DOHH2 (cell line): ENCODE data around the gene PHLPP2.

Experiments
- H3F3A ChIP-seq: fragments of 200-600 bp; sonication (generic), shearing (Covaris generic); 2 replicates; pipeline ENCODE4 v1.6.0; 2016; ENCODE audit warnings: antibody characterized with exemption, mild to moderate bottlenecking; ENCODE audit not compliant: control insufficient read depth, insufficient read depth
- H3K27ac ChIP-seq: fragments of 200-600 bp; sonication (generic); 2 replicates; pipeline ENCODE4 v1.5.1; 2014; ENCODE audit warnings: low read depth, mild to moderate bottlenecking, low read length, moderate library complexity
- H3K27me3 ChIP-seq: fragments of 200-600 bp; sonication (generic); 2 replicates; pipeline ENCODE4 v1.6.1; 2014; ENCODE audit warnings: mild to moderate bottlenecking, low read length, mixed read lengths; ENCODE audit not compliant: control insufficient read depth
- H3K36me3 ChIP-seq: fragments of 200-600 bp; sonication (generic); 2 replicates; pipeline ENCODE4 v1.6.1; 2014; ENCODE audit warnings: mild to moderate bottlenecking, low read length, moderate library complexity, mixed read lengths; ENCODE audit not compliant: control insufficient read depth
- H3K4me1 ChIP-seq: fragments of 200-600 bp; sonication (generic); 2 replicates; pipeline ENCODE4 v1.6.1; 2014; ENCODE audit warnings: mild to moderate bottlenecking, low read length, mixed read lengths; ENCODE audit not compliant: control insufficient read depth
- H3K4me2 ChIP-seq: fragments of 200-600 bp; sonication (generic); 2 replicates; pipeline ENCODE4 v1.6.0; 2014; ENCODE audit warnings: mild to moderate bottlenecking, low read length, moderate library complexity
- H3K4me3 ChIP-seq: fragments of 200-600 bp; sonication (generic); 2 replicates; pipeline ENCODE4 v1.5.1; 2014; ENCODE audit warnings: mild to moderate bottlenecking, low read length, mixed read lengths
- H3K79me2 ChIP-seq: fragments of 200-600 bp; sonication (generic); 2 replicates; pipeline ENCODE4 v1.6.1; 2014; ENCODE audit warnings: mild to moderate bottlenecking, low read length, mixed read lengths; ENCODE audit not compliant: control insufficient read depth
- H3K9me2 ChIP-seq: fragments of 200-600 bp; sonication (generic); replicated peaks from 2 replicates; pipeline ENCODE4 v1.6.1; 2014; ENCODE audit warnings: mild to moderate bottlenecking, low read length, mixed read lengths; ENCODE audit not compliant: control insufficient read depth
- H3K9me3 ChIP-seq: fragments of 200-600 bp; sonication (generic); 2 replicates; pipeline ENCODE4 v1.6.1; 2014; ENCODE audit warnings: antibody characterized with exemption, low read length, mixed read lengths; ENCODE audit not compliant: control insufficient read depth, insufficient read depth
- H4K20me1 ChIP-seq: fragments of 200-600 bp; sonication (generic); 2 replicates; pipeline ENCODE4 v1.6.0; 2014; ENCODE audit warnings: low read depth, mild to moderate bottlenecking, antibody characterized with exemption, low read length, moderate library complexity; ENCODE audit not compliant: control insufficient read depth, insufficient read depth
- CTCF ChIP-seq: fragments of 200-600 bp; sonication (generic); IDR thresholded peaks from one replicate; pipeline ENCODE4 v1.5.1; 2014; ENCODE audit warnings: antibody characterized with exemption, mild to moderate bottlenecking, low read depth, low read length; ENCODE audit not compliant: poor library complexity, severe bottlenecking
- EZH2phosphoT487 ChIP-seq: fragments of 200-600 bp; sonication (generic); IDR thresholded peaks from 2 replicates; pipeline ENCODE4 v1.6.1; 2017; ENCODE audit warnings: borderline replicate concordance, mild to moderate bottlenecking, antibody characterized with exemption, low read length, moderate library complexity, mixed read lengths

The PHLPP2 gene

GRCh38 chr16:71724320-71724751 is at the start of gene PHLPP2:
Gene PHLPP2, minus strand, starts transcription at chr16:71724701. Its CDS starts 9,906 bp downstream, at chr16:71714795.
- H3K4me1 ChIP-seq = peaks cover 38% of the 10 kb centered on the region
- no peaks in the 10 kb centered on the region for H3K9me3 ChIP-seq
- peak within 1 kb of the TSS; percentile 33; the same call in 1 of the 2 replicates for H3K27ac ChIP-seq
- H3K4me3 ChIP-seq = peak within 1 kb of the TSS; percentile 93
- no peak for TF ChIP-seq CTCF
- no peak for TF ChIP-seq EZH2phosphoT487
- peaks cover 20% of the 10 kb centered on the region for H3K79me2 ChIP-seq
- H3F3A ChIP-seq = peaks cover 13% of the 10 kb centered on the region
- H3K27me3 ChIP-seq = no peaks in the 10 kb centered on the region
- no peaks in the 10 kb centered on the region for H3K9me2 ChIP-seq
- H3K4me2 ChIP-seq = peak within 1 kb of the TSS; percentile 89
- no peaks in the 10 kb centered on the region for H3K36me3 ChIP-seq
- H4K20me1 ChIP-seq = no peaks in the 10 kb centered on the region

- H3K4me3 ChIP-seq = no peak overlapping the region
- TF ChIP-seq EZH2phosphoT487 (no peak), CTCF (no peak)
- H4K20me1 ChIP-seq = no peaks in the 10 kb centered on the region
- no peaks in the 10 kb centered on the region for H3K9me2 ChIP-seq
- H3F3A ChIP-seq = peaks cover 3% of the 10 kb centered on the region; the same call in 1 of the 2 replicates
- H3K9me3 ChIP-seq = no peaks in the 10 kb centered on the region
- peaks cover 68% of the 10 kb centered on the region for H3K36me3 ChIP-seq
- no peaks in the 10 kb centered on the region for H3K27me3 ChIP-seq
- H3K79me2 ChIP-seq = peaks cover 13% of the 10 kb centered on the region
- peaks cover 9% of the 10 kb centered on the region for H3K4me1 ChIP-seq
- H3K27ac ChIP-seq = no peak overlapping the region
- no peak overlapping the region for H3K4me2 ChIP-seq
Measured at GRCh38 chr16:71771571-71771970, 47.1 kb upstream of the PHLPP2 start.

DNA sequence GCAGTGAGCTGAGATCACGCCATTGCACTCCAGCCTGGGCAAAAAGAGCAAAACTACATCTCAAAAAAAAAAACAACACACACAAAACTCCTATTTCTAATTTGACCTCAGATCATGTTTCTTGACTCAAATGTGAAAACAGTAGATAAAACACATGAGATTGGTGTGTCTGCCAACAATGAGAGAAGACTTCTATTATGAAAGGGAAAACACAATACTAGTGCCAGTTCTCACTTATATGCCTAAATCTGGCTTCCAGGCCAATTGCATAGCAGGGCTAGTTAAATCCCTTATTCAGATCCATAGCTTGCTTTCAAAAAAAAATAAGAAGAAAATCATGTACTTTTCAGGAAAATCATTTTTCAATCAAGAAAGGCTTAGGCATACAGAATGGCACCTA is 44.7 kb upstream of the PHLPP2 start:
- no peak overlapping the region for H3K27ac ChIP-seq
- H3K79me2 ChIP-seq = no peaks in the 10 kb centered on the region
- TF ChIP-seq CTCF (no peak), EZH2phosphoT487 (no peak)
- no peak overlapping the region for H3K4me3 ChIP-seq
- H3K4me1 ChIP-seq = no peaks in the 10 kb centered on the region
- no peak overlapping the region for H3K4me2 ChIP-seq
- no peaks in the 10 kb centered on the region for H3F3A ChIP-seq
- H3K36me3 ChIP-seq = peaks cover 70% of the 10 kb centered on the region
- H3K9me2 ChIP-seq = no peaks in the 10 kb centered on the region
- no peaks in the 10 kb centered on the region for H4K20me1 ChIP-seq
- H3K9me3 ChIP-seq = no peaks in the 10 kb centered on the region
- no peaks in the 10 kb centered on the region for H3K27me3 ChIP-seq
